Fibroblast of the aortic adventitia (primary cell): ENCODE results near the gene NOM1. TPM values are rescaled to one million over a fixed set of nuclear protein-coding genes. Genes with fewer than 3 reads are reported as not detected.
A peak's percentile ranks its signal among the peaks of the same experiment; 100 is the strongest.

Experiments
- DNase-seq: peaks from one replicate; pipeline ENCODE4 v3.0.0-alpha.2; 2010; ENCODE audit warnings: low read depth
- H3K4me3 ChIP-seq: 2 replicates; pipeline ENCODE4 v1.5.1; 2011; ENCODE audit warnings: low read depth, mild to moderate bottlenecking, control low read depth, low read length, moderate library complexity
- CTCF ChIP-seq: IDR thresholded peaks from 2 replicates; pipeline ENCODE4 v1.5.1; 2011; ENCODE audit warnings: mild to moderate bottlenecking, low read length, control low read depth, inconsistent platforms; ENCODE audit not compliant: insufficient read depth
- total RNA-seq: library from RNA; depleted of rRNA; stranded (reverse); fragments of >200 nt; gene quantifications from 2 replicates; pipeline ENCODE4 v1.2.3, GENCODE V29; 2012; ENCODE audit warnings: low replicate concordance

The NOM1 gene
- total RNA-seq, 1 donor, result 10.8 TPM

- no peak for TF ChIP-seq CTCF
- no peak overlapping the region for H3K4me3 ChIP-seq
- no peak for DNase-seq
These were observed 58.1 kb downstream of the NOM1 start for GRCh38 chr7:157007470-157008066.

- TF ChIP-seq CTCF, result no peak
- no peak for DNase-seq
- no peak overlapping the region for H3K4me3 ChIP-seq
These were observed 59.0 kb downstream of the NOM1 start for GRCh38 chr7:157008206-157009169.

GRCh38 chr7:157009170-157009777 lies 59.8 kb downstream of the NOM1 start:
- no peak overlapping the region for H3K4me3 ChIP-seq
- no peak for TF ChIP-seq CTCF
- no peak for DNase-seq

- H3K4me3 ChIP-seq, result peak overlapping the region; percentile 25
- no peak for DNase-seq
- TF ChIP-seq CTCF, result no peak
These were observed 60.5 kb downstream of the NOM1 start for GRCh38 chr7:157009778-157010587.

DNA sequence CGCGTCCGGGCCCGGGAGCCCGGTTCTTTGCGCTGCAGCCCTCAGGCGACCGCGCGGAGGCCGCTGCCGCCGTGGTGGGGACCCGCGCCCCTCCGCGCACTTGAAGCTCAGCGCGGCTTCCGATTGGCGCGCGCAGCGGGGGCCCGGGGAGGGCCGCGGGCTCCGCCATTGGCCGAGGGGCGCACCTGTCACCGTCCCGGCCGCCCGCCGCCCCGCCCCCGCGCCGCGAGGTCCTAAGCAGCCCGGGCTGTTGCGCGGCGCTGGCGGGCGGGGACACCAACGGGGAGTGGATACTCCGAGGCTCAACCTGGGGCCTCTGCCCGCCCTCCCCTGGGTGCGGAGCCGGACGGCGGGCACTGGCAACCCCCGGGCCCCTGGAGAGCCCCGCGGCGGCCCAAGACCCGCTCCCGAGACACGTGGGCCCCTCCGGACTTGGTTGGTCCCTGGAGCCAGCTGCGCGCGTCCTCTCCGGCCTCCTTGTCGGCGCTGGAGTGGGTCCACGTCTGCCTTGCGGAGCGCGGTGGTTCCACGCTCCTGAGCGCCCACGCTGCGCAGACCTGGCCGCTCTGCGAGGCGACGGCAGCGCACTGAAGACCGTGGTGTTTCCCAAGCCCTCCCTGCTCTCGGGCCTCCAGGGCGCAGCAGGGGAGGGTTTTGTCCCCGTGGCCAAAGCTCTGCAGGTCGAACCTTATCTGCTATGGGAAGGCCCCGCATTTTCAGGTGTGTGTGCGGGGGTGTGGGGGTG lies 61.2 kb downstream of the NOM1 start, which contains the start of gene MNX1:
Gene MNX1, minus strand, starts transcription at position 76 of the 745 bp plus-strand sequence. CDS start 313 bp downstream, outside the sequence.
- H3K4me3 ChIP-seq, result peak within 1 kb of the TSS; percentile 25
- no peak for TF ChIP-seq CTCF
- DNase-seq, result no peak
